HG03558 (cell line): ENCODE data around the gene KRT16.
"Not testable (repeated sequence)": the region's sequence is repeated elsewhere in the genome, so short reads cannot be mapped to it uniquely, and the experiment has no call there.

ENCODE experiments used
- ATAC-seq: cut with Tn5 transposase; IDR thresholded peaks from one replicate; pipeline ENCODE4 v1.9.1; 2021; ENCODE audit warnings: moderate number of reproducible peaks; ENCODE audit not compliant: unreplicated experiment; ENCODE audit errors: extremely low read depth

The KRT16 gene

GRCh38 chr17:41612376-41613160 lies at the start of gene KRT16:
KRT16 (minus strand) TSS chr17:41612767; CDS start chr17:41612688, 79 bp downstream.
- ATAC-seq = not testable (repeated sequence)

GRCh38 chr17:41660221-41660711 lies 47.7 kb upstream of the KRT16 start:
- ATAC-seq = no peak

GRCh38 chr17:41659427-41660212 lies 47.1 kb upstream of the KRT16 start:
- no peak for ATAC-seq

GRCh38 chr17:41658846-41659245 lies 46.3 kb upstream of the KRT16 start:
- ATAC-seq = no peak

GRCh38 chr17:41657936-41658335 lies 45.4 kb upstream of the KRT16 start:
- no peak for ATAC-seq

- no peak for ATAC-seq
These were observed 44.7 kb upstream of the KRT16 start for GRCh38 chr17:41657176-41657754.

GRCh38 chr17:41656249-41657023 lies 43.9 kb upstream of the KRT16 start:
- no peak for ATAC-seq

GRCh38 chr17:41655611-41656111 lies 43.1 kb upstream of the KRT16 start:
- ATAC-seq = no peak

GRCh38 chr17:41654678-41655607 lies 42.4 kb upstream of the KRT16 start:
- ATAC-seq = no peak

GRCh38 chr17:41653892-41654677 lies 41.5 kb upstream of the KRT16 start:
- no peak for ATAC-seq

GRCh38 chr17:41653421-41653820 lies 40.9 kb upstream of the KRT16 start:
- ATAC-seq = no peak

- ATAC-seq = no peak
These were observed 39.9 kb upstream of the KRT16 start for GRCh38 chr17:41652461-41652970.

GRCh38 chr17:41651625-41652460 lies 39.3 kb upstream of the KRT16 start:
- no peak for ATAC-seq

GRCh38 chr17:41650794-41651624 lies 38.4 kb upstream of the KRT16 start:
- no peak for ATAC-seq

GRCh38 chr17:41649923-41650519 lies 37.5 kb upstream of the KRT16 start:
- ATAC-seq = no peak
